Mesothelial cell of epicardium (in vitro differentiated cells): Measurements from ENCODE around the gene CAVIN2. TPM values are rescaled to one million over a fixed set of nuclear protein-coding genes. Genes with fewer than 3 reads are reported as not detected.

Experiments
- DNase-seq, 2 experiments: peaks; one replicate each; pipeline ENCODE4 v3.0.0; 2021; ENCODE audit warnings: low spot score in 2 of 2; ENCODE audit not compliant: unreplicated experiment in 2 of 2
- H3K27ac Mint-ChIP-seq: 2 replicates; pipeline ENCODE4 v1.8.0; 2021; ENCODE audit warnings: mixed read lengths
- H3K27me3 Mint-ChIP-seq: 2 replicates; pipeline ENCODE4 v1.8.0; 2021; ENCODE audit warnings: low read depth, mixed read lengths
- H3K36me3 Mint-ChIP-seq: 2 replicates; pipeline ENCODE4 v1.8.0; 2021; ENCODE audit warnings: mixed read lengths
- H3K4me1 Mint-ChIP-seq: 2 replicates; pipeline ENCODE4 v1.8.0; 2021; ENCODE audit warnings: mixed read lengths
- H3K4me3 Mint-ChIP-seq: 2 replicates; pipeline ENCODE4 v1.8.0; 2021; ENCODE audit warnings: mild to moderate bottlenecking, moderate library complexity, mixed read lengths
- H3K9me3 Mint-ChIP-seq: 2 replicates; pipeline ENCODE4 v1.8.0; 2021; ENCODE audit warnings: mixed read lengths
- CTCF ChIP-seq: fragments of 200-600 bp; sonication (generic); IDR thresholded peaks from one replicate; pipeline ENCODE4 v1.5.0; 2021; ENCODE audit warnings: antibody characterized with exemption; ENCODE audit not compliant: unreplicated experiment
- total RNA-seq: library from RNA; stranded (reverse); gene quantifications from 3 replicates; pipeline ENCODE4 v1.2.1, GENCODE V29; 2021

The CAVIN2 gene
- total RNA-seq, 1 donor from 2014 or later: 0.96 TPM

GRCh38 chr2:191804766-191805165 lies 42.1 kb downstream of the CAVIN2 start:
- H3K36me3 Mint-ChIP-seq: no peaks in the 10 kb centered on the region
- DNase-seq: no peak
- no peak for TF ChIP-seq CTCF
- peaks cover 3% of the 10 kb centered on the region for H3K9me3 Mint-ChIP-seq
- no peak overlapping the region for H3K4me3 Mint-ChIP-seq
- peaks cover 2% of the 10 kb centered on the region for H3K27me3 Mint-ChIP-seq
- H3K4me1 Mint-ChIP-seq: peaks cover 10% of the 10 kb centered on the region
- peak overlapping the region; percentile 64 for H3K27ac Mint-ChIP-seq

- Mint-ChIP-seq H3K9me3 (peaks cover 8% of the 10 kb centered on the region), H3K4me1 (peaks cover 22% of the 10 kb centered on the region), H3K27me3 (peaks cover 2% of the 10 kb centered on the region), H3K4me3 (no peak overlapping the region), H3K36me3 (no peaks in the 10 kb centered on the region), H3K27ac (no peak overlapping the region)
- no peak for DNase-seq
- no peak for TF ChIP-seq CTCF
Observed at GRCh38 chr2:191803007-191803406, 43.9 kb downstream of the CAVIN2 start.

DNA sequence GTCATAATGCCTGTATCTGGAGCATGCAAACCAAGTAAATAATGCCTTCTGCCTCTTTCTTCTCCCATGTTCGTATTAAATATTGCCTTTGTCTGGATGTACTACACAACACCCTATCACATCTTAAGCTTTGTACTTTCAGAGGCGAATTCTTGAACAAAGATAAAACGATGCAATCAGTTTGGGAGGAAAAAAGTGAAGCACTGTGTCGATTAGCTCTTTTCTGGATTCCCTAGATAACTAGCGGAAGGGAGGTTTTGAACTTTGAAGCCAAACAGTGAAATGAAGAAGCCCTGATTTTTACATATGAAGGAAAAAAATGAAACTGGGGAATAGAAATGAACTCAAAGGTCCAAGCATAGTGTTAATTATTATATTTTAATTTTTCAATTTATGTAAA lies 44.7 kb downstream of the CAVIN2 start:
- H3K27me3 Mint-ChIP-seq: peaks cover 2% of the 10 kb centered on the region
- peaks cover 8% of the 10 kb centered on the region for H3K9me3 Mint-ChIP-seq
- H3K4me3 Mint-ChIP-seq: no peak overlapping the region
- H3K4me1 Mint-ChIP-seq: peaks cover 31% of the 10 kb centered on the region
- no peaks in the 10 kb centered on the region for H3K36me3 Mint-ChIP-seq
- DNase-seq: no peak
- H3K27ac Mint-ChIP-seq: no peak overlapping the region
- no peak for TF ChIP-seq CTCF

DNA sequence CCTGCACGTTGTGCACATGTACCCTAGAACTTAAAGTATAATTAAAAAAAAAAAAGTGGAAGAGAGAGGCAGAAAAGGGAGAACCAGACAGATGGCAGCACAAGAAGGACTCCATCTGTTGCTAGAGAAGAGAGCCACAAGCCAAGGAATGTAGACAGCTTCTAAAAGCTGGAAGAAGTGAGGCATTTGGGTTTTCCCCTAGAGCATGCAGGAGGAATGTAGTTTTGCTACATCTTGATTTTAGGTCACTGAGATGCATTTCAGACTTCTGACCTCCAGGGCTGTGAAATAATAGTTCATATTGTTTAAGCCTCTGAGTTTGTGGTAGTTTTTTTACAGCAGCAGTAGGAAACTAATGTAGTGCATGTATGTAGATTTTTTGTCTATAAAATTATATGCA lies 46.0 kb downstream of the CAVIN2 start:
- no peak for DNase-seq
- Mint-ChIP-seq H3K9me3 (peaks cover 8% of the 10 kb centered on the region), H3K4me1 (peaks cover 39% of the 10 kb centered on the region), H3K36me3 (no peaks in the 10 kb centered on the region), H3K27me3 (peaks cover 2% of the 10 kb centered on the region), H3K27ac (no peak overlapping the region), H3K4me3 (no peak overlapping the region)
- no peak for TF ChIP-seq CTCF

DNA sequence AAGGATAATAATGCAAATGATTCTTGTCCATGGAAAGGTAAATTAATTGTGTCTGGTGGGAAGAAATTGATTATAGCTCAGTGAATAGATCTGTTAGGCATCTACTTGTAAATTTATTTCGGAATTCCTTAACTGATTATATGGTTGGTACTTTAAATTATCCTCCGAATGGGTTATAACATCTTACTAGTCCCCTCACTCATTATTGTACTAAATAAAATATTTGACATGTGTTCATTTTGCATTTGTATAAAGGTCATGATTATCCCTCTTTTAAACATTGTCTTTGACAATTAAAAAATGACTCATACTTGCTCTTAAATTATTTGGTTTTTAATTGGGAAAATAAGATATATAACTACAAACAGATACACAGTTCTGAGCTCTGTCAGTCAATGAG lies 47.4 kb downstream of the CAVIN2 start:
- H3K27ac Mint-ChIP-seq: no peak overlapping the region

More for the DNA sequence above, 47.4 kb downstream of the CAVIN2 start:
- H3K4me3 Mint-ChIP-seq: no peak overlapping the region
- no peak for DNase-seq
- TF ChIP-seq CTCF: no peak
- H3K4me1 Mint-ChIP-seq: peaks cover 29% of the 10 kb centered on the region
- H3K9me3 Mint-ChIP-seq: peaks cover 8% of the 10 kb centered on the region
- H3K27me3 Mint-ChIP-seq: peaks cover 3% of the 10 kb centered on the region
- no peaks in the 10 kb centered on the region for H3K36me3 Mint-ChIP-seq
